NCI-H345 treated with DMSO at 0.1 percent for 48 hours (cell line): Measurements from ENCODE around the gene SAC3D1.
"Not testable (repeated sequence)": the region's sequence is repeated elsewhere in the genome, so short reads cannot be mapped to it uniquely, and the experiment has no call there.

ENCODE experiments used
- DNase-seq: peaks from one replicate; lab custom pipeline; 2025; ENCODE audit not compliant: unreplicated experiment; lab: John Stamatoyannopoulos, UW

The SAC3D1 gene

DNA sequence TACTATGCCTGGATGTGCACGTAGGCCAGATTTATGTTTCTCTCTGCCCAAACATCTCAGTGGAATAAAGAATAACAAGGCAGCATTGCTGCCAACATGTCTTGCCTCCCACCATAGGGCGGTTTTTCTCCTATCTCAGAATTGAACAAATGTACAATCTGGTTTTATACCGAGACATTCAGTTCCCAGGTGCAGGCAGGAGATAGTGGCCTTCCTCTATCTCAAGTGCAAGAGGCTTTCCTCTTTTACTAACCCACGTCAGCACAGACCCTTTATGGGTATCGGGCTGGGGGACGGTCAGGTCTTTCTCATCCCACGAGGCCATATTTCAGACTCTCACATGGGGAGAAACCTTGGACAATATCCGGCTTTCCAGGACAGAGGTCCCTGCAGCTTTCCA lies 17.5 kb upstream of the SAC3D1 start:
- DNase-seq: not testable (repeated sequence)

DNA sequence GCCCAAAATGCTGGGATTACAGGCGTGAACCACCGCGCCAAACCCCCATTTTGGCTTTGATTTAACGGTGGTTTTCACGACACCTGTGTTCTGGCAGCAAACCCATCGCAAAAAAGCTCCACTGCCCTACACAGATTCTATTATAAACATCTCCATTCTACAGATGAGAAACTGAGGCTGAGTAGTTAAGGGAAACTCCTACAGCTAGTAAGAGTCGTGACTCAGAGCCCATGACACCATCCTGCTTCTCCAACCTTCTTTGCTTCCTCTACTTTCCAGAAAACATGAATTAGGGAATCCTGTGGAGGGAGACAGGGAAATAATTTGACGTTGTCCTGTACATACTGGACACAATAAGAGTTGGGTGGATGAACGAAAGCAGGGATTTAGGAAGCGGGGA lies 14.2 kb upstream of the SAC3D1 start:
- DNase-seq: no peak

DNA sequence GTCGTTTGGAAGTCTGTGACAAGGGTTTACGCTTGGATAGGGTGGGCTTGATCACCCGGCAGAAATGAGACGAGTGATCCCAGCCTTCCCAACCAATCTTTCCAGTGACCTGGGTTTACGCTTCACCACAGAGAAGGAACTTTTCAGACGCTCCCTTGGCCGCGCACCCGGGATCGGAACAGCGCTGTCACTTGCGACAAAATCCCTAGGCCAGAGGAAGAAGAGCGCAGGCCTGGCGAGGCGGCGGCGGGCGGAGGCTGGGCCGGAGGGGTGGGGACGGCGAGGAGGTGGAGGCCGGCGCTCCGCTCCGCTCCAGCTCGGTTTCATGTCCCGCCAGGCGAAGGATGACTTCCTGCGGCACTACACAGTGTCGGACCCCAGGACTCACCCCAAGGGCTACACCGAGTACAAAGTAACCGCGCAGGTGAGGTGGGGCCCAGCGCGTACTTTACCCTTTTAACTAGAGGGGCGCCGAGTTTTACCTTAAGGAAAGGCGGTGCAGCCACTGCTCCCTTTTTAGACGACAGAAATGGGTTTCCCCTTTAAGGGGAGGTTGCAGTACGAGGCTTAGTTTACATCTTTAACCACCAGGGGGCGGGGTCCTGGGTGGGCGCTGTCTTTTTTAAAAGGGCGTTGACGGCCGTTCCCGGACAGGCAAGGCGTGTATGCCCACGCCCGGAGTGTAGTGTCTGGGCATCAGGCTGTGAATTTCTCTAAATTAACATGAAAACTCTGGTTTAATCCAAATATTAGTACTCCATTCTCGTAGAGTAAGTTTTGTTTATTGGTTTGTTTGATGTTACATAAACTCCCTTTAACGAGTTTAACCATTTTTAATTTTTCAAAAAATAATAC lies 13.6 kb upstream of the SAC3D1 start, which contains the start of gene SNX15:
Gene SNX15, plus strand, starts transcription at position 227 of the 855 bp plus-strand sequence. Its CDS starts 99 bp downstream, at position 326.
- DNase-seq: peak; percentile 97

DNA sequence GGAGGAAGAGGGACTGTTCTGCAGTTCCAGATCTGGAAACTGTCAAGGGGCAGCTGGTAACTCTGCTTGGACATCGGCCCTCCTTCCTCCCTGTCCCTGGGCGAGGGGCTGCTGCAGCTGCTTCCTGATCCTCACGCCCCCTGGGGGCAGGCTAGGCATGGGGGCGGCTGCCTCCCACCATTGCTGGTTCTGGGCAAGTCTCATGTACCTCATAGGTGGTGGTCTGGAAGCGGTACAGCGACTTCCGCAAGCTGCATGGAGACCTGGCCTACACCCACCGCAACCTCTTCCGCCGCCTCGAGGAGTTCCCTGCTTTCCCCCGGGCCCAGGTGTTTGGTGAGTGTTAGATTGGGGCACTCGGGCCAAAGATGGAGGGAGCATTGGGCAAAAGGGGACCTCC lies 8.8 kb upstream of the SAC3D1 start:
- no peak for DNase-seq

DNA sequence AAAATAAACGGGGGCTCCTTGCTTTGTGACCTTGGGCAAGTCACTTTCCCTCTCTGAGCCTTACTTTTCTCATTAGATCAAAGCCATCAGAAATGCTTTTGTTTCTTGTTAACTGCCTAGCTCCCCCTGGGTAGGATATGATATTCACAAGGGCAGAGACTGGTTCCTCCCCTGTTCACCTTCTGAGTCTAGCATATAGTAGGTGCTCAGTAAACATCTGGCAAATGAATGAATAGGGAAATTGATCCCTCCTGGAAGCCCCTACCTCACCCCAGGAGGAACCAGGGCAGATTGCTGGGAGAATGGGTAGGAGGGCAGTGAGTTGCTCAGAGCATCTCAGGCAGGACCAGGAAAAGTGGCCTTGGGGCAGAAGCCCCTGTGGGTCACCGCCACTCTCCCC lies 6.6 kb upstream of the SAC3D1 start:
- DNase-seq: no peak

DNA sequence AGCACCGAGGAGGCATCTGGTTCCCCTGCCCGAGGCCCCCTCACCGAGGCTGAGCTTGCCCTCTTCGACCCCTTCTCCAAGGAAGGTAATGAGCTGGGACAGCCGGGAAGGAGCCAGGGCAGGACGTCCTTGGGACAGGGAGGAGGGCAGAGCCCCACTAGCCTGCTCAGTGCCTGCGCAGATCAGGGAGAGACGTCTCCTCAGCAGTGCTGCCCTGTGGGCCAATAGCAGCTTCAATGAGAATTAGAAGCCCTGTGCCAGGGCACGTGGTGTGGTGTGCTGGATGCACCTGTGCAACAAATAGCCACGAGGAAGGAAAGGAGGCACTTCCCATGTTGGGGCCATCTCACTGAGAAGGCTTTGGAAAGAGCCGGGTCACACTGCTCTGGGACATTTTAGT lies 5.4 kb upstream of the SAC3D1 start:
- no peak for DNase-seq

DNA sequence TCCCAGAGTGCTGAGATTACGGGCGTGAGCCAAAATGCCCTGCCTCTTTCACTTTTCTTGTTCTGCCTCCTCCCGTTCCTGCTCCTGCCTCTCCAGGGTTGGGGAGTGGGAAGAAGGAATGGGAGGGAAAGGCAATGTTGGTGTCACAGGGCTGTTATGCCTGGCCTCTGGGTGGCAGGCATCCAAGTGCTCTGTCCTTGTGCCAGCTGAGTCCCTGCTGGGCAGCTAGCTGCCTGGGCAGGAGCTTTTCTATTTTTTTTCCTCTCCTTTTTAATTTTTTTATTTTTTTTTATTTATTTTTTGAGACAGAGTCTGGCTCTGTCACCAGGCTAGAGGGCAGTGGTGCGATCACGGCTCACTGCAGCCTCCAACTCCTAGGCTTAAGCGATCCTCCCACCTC lies 4.1 kb upstream of the SAC3D1 start:
- no peak for DNase-seq

DNA sequence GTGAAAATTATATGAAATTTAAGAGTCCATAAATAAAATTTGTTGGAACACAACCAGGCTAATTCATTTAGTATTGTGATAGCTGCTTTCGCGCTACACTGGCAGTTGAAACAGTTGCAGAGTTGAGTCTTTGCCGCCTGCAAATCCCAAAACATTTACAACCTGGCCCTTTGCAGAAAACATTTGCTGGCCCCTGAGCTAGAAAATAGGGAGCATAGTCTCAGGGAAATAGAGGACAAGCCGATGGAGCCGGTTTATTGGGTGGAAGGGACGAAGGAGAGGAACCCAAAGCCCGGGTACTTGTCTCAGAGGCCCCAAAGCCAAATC lies 527 bp upstream of the SAC3D1 start:
- DNase-seq: no peak

DNA sequence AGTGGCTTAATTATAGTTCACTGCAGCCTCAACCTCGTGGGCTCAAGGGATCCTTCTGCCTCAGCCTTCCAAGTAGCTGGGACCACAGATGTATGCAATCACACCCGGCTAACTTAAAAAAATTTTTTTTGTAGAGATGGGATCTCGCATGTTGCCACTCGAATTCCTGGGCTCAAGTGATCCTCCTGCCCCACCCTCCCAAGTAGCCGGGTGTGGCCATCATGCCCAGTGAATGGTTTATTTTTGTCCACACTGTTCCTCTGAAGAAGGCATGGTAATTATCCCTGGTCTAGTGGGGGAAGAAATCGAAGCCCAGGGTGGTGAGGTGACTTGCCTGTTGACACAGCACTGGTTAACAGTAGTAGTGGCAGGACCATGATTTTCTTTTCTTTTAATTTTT lies 1.9 kb downstream of the SAC3D1 start:
- DNase-seq: no peak

DNA sequence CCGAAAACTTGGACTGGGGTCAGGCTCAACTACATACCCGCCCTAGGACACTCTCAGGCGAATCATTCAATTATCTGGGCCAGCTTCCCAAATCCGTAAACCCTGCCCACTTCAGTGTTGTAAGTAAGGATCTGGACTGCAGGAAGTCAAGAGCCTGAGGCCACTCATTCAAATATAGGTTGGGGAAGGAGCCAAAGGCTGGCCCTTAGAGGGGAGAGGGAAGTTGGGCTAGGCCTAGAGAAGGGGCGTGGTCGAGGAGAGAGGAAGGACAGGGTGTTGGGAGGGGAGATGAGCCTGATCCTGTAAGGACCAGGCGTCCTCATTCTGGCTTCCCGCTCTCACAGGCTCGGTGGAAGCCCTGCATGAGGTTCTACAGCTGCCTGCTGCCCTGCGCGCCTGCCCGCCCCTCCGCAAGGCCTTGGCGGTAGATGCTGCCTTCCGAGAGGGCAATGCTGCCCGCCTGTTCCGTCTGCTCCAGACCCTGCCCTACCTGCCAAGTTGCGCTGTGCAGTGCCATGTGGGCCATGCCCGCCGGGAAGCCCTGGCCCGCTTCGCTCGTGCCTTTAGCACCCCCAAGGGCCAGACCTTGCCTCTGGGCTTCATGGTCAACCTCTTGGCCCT lies 3.0 kb downstream of the SAC3D1 start:
- DNase-seq: no peak

DNA sequence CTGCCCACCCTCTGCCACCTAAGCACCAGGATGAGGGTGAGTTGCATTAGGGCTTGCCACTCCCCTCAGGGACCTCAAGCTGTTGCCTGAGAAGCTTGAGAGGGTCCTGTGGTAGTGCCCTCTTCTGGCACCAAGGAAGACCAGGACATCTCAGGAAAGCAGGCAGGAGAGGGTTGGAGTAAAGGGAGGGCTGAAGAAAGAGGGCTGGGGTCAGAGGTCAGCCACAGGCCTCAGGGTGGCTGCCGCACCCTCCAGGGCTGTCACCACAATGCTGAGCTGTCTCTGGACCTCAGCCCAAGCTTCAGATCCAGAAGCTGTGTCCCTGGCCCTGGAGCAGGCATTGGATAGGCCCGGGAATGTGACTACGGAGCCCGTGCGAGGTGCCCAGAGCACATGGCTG lies 4.1 kb downstream of the SAC3D1 start:
- no peak for DNase-seq

DNA sequence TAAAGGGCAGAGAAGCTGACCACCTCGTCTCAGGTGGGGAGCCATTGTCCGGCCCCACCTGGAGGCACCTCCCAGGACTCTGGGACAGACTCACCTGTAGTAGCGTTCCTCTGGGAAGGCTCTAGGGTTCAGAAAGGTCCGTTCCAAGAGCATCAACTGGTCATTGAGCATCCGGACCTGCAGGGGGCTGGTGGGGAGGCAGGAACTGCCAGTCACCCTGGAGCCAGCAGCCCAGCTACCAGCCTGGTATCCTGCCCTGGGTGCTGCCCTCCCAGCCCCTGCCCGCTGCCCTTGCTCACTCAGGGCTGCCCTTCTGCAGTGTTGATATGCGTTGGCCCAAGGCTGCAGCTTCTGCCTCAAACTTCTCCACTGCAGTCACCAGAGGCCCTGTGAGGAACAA lies 4.7 kb downstream of the SAC3D1 start:
- DNase-seq: no peak

DNA sequence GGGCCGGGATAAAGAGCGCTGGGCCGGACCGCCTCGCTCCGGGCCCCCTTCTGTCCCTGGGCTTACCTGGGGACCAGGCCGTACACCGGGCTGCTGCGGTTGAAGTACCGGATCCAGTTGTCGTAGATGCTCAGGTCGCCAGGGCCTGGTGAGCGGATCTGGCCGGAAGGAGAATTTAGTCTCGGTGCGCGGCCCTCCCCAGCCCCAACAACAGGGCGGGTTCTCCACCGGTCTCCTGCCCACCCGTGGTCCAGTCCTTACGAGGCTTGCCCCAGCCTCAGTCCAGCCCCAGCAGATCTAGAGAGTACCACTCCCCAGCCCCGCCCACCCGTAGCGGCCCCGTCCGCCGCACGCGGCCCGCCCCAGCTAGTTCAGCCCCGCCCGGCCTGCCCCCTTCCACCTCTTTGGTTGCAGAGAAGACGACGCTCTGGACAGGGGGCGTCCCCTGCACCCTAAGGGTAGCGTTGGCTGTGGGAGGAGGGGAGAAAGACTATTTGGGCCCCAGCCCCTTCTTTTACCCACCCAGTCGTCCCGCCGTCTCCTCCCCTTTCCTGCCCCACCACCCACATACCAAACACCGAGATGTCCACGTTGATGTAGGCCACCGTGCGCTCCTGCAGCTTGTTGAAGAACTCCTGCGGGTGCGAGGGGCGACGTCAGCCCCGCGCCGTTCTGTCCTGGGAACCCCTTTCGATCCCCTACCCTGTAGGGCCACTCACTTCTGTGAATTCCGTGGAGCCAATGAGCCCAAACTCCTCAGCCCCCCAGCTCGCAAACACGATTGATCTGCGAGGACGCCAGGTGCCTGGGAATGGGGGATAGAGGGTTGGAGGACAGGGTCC lies 6.8 kb downstream of the SAC3D1 start:
- DNase-seq: no peak

DNA sequence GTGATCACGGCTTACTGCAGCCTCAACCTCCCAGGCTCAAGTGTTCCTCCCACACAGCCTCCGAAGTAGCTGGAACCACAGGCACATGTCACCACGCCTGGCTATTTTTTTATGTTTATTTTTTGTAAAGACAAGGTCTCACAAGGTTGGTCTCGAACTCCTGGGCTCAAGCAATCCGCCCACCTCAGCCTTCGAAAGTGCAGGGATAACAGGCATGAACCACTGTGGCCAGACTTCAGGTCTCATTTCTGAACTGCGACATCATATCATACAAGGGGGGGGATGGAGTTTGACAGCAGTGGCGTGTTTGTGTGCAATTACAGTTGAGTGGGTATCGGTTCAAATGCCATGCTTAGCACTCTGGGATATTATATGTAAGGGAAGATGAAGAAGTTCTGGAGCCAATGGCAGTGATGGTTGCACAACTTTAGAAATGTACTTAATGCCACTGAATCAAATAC lies 10.4 kb downstream of the SAC3D1 start:
- DNase-seq: no peak

DNA sequence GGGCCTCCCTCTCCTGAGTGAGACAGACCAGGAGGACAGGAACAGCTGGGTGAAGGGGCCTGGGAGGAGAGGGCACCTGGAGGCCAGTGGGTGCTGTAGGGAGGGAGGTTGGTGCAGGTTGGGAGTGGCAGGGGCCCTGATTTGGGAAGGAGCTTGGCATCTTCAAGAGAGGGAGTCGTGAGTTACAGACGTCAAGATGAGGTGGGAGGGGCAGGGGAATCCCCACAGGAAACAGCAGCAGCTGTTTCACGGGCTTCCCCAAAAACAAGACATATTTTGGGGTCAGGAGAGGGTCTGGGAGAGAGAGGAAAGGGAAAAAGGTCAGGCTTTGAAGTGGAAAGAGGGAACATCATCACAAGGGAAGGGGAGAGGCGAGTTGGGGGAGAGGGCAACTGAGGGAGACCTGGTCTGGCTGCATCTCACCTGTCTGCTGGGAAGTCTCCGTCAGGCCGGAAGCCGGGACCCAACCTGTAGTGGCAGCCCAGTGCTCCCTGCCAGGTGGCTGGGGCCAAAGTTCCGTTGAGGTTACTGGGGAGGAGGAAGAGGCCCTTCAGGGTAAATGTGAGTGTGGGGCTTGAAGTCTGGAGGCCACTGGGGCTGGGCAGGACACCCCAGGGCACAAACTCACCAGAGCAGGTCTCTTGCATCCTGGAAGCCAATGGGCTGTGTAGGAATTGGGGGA lies 13.0 kb downstream of the SAC3D1 start:
- DNase-seq: no peak

DNA sequence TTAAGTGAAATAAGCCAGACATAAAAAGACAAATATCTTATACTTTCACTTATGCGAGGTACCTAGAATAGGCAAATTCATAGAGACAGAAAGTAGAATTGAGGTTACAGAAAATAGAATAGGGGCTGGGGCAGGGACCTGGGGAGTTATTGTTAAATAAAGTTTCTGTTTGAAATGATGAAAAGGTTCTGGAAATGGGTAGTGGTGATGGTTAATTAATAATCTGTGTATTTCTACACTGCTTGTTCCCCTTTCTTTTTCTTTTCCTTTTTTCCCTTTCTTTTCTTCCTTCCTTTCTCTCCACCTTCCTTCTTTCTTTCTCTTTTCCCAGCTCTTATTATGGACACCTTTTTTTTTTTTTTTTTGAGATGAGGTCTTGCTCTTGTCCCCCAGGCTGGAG lies 14.5 kb downstream of the SAC3D1 start:
- no peak for DNase-seq

DNA sequence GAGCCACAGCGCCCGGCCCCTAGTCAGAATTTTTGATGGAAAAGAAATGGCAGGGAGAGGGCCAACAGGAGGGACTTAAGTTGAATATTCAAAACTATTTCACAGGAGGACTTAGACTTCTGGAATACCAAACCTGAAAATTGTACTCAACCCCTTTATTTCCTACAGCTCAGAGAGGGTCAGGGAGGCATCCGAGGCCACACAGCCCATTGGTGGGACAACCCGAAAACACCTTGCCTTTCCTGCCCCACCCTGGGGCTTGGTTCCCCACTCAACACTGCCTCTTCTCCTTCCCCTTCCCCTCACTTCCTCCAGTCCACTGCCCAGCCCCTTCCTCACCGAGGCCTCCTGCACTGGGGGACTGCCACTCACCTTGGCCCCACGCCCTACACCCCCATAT lies 16.0 kb downstream of the SAC3D1 start:
- DNase-seq: no peak

DNA sequence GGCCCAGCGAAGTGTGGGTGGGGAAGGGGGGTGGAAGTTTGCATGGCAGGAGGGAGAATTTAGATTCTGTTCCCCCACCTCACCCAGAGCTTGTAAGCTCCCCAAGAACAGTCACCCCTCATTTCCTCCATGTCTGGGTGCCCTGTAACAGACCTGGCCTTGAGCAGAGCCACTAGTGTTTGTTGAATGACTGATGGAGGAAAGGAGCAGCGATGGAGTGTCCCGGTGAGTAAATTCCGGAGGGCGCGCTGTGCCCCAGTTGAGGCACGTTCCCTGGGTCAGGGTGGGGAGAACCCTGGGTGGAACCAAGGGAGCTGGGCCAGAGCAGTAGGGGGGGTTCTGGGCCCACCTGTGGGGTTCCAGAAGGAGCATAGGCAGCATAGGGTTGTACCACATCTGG lies 16.5 kb downstream of the SAC3D1 start:
- no peak for DNase-seq

DNA sequence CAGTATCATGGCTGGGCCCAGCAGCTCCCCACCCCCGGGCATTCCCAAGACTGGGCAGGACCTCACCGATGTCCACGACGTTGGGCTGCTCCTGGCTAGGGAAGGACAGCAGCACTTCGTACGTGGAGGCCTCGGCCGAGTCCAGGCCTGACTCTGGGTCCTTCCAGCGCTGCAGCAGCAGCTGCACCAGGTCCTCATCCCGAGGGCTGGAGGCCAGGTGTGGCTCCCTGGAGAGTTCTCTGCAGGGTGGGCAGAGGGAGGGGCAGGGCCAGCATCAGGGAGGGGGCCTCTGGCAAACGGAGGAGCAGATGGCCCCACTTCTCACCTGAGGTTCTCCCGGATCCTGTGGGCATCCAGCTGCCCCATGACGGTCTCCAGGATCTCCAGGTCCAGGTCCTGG lies 17.0 kb downstream of the SAC3D1 start:
- peak; percentile 52 for DNase-seq

DNA sequence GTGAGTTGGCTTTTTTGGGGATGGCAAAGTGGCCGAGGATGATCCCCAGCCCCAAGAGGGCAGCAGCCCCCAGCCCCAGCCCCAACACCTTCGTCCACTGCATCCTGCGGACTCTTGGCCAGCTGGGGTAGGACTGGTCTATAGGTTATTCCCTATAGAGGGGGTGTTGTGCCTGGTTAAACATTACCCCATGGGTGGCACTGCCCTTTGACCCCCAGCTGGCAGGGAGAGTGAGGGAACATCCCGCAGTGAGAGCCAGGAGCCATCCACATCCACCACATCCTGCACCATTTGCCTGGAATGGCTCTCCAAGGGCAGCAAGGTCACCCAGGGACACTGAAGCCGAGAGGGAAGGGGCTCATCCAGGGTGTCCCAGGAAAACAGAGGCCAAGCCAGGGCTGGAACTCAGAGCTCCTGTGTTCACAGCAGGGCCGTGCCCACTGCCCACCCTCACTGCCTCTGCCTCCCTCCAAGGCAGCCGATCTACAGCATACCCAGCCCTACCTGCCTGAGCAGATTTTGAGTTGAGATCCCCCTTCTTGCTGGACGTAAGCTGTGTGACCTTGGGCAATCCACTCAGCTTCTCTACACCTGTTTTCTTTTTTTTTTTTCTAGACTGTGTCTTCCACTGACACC lies 17.5 kb downstream of the SAC3D1 start, which contains the start of gene NAALADL1:
Gene NAALADL1, minus strand, starts transcription at position 135 of the 636 bp plus-strand sequence. Its CDS starts 32 bp downstream, at position 103.
- no peak for DNase-seq

DNA sequence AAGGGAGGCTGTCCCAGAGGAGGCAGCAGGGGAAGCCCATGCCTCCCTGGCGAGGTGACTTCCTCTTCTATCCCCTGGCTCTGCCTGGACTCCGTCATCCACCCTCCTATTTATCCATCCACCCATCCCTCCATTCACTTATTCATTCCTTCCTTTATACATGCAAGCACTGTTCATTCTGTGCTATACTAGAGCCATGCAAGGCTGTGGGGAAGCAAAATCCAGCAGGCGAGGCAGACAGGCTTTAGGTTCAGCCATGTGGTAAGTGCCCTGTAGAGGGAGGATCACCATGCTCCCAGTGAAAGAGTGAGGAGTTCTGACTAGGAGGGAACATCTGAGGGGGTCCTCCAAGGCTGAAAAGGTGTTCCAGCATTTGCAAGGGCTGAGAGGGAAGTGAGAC lies 18.5 kb downstream of the SAC3D1 start:
- DNase-seq: no peak
